ENCODE data around the gene BATF2.

Gene BATF2

DNA sequence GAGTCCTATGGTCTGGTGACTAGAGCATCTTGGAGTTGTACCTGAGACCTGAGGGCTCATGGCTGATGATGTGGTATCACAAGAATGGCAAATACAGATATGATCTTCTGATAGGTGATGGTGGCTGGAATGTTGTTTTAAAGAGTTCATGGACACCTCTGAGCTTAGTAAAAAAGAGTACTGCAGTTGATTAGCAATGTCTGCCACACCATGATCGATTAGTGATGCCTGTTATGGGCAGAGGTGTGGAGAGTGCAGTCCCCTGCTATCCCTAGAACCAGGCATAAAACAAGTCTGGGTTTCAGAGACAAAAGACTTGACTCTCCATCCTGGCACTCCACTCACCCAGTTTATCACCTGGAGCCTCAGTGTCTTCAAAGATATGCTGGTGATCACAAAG, 1.4 kb upstream of the BATF2 start:
- Histone ChIP-seq H3K27ac (ENCODE audit: low read length) (no peak overlapping the region), H3K36me3 (replicated peaks; ENCODE audit: insufficient read depth, low read length) (no peaks in the 10 kb centered on the region), H2AFZ (ENCODE audit: low read length) (no peak overlapping the region), H3K4me1 (ENCODE audit: low read length) (peaks cover 8% of the 10 kb centered on the region), H3K27me3 (replicated peaks; ENCODE audit: insufficient read depth, low read length) (no peaks in the 10 kb centered on the region), H4K20me1 (ENCODE audit: insufficient read depth, low read length) (no peaks in the 10 kb centered on the region), H3F3A (ENCODE audit: insufficient read depth, low read length) (no peaks in the 10 kb centered on the region), H3K9me2 (replicated peaks; ENCODE audit: insufficient read depth, low read length) (no peaks in the 10 kb centered on the region), H3K9ac (ENCODE audit: low read length) (no peak overlapping the region), H3K4me2 (ENCODE audit: low read depth, low read length) (no peak overlapping the region), H3K79me2 (ENCODE audit: low read length) (no peaks in the 10 kb centered on the region), H3K4me3 (ENCODE audit: low read length) (no peak overlapping the region), H3K9me3 (replicated peaks; ENCODE audit: insufficient read depth, low read length) (no peaks in the 10 kb centered on the region)
- TF ChIP-seq EZH2phosphoT487 (IDR thresholded peaks at IDR 0.05; ENCODE audit: low read length) (no peak), EZH2 (optimal IDR thresholded peaks at IDR 0.05; ENCODE audit: low read depth, low read length) (no peak), CTCF (IDR thresholded peaks at IDR 0.05; ENCODE audit: low read length) (no peak)
- no peak for DNase-seq

- H3K36me3 ChIP-seq (replicated peaks; ENCODE audit: insufficient read depth, low read length): no peaks in the 10 kb centered on the region
- H3K79me2 ChIP-seq (ENCODE audit: low read length): no peaks in the 10 kb centered on the region
- H3K27me3 ChIP-seq (replicated peaks; ENCODE audit: insufficient read depth, low read length): no peaks in the 10 kb centered on the region
- no peak overlapping the region for H3K27ac ChIP-seq (ENCODE audit: low read length)
- H2AFZ ChIP-seq (ENCODE audit: low read length): peak overlapping the region; percentile 42
- DNase-seq: no peak
- no peak overlapping the region for H3K4me3 ChIP-seq (ENCODE audit: low read length)
- H3K4me2 ChIP-seq (ENCODE audit: low read depth, low read length): peak overlapping the region; percentile 57; the same call in 1 of the 2 replicates
- no peak overlapping the region for H3K9ac ChIP-seq (ENCODE audit: low read length)
- H4K20me1 ChIP-seq (ENCODE audit: insufficient read depth, low read length): no peaks in the 10 kb centered on the region
- TF ChIP-seq EZH2phosphoT487 (IDR thresholded peaks at IDR 0.05; ENCODE audit: low read length) (no peak), EZH2 (optimal IDR thresholded peaks at IDR 0.05; ENCODE audit: low read depth, low read length) (no peak), CTCF (IDR thresholded peaks at IDR 0.05; ENCODE audit: low read length) (no peak)
- no peaks in the 10 kb centered on the region for H3F3A ChIP-seq (ENCODE audit: insufficient read depth, low read length)
- H3K9me3 ChIP-seq (replicated peaks; ENCODE audit: insufficient read depth, low read length): no peaks in the 10 kb centered on the region
- peaks cover 8% of the 10 kb centered on the region for H3K4me1 ChIP-seq (ENCODE audit: low read length)
- H3K9me2 ChIP-seq (replicated peaks; ENCODE audit: insufficient read depth, low read length): no peaks in the 10 kb centered on the region
Measured at GRCh38 chr11:64996327-64996709, 453 bp downstream of the BATF2 start.

DNA sequence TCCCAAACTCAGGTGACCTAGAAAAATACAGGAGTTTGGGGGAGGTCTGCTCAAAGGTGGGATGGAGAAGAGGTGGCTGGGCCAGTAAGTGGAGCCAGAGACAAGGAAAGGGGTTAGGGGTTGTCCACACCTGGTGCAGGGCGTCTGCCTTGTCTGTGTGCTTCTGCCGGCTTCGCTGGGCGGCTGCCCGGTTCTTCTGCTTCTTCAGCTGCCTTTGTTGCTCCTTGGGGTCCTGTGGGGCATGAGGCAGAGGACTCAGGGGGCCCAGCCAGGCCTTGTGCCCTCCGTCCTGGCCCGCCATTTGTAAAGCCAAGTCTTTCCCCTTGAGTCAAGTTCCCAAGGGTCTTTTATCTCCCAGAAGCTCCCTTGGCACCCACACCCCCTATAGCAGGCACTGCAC, 2.5 kb downstream of the BATF2 start:
- Histone ChIP-seq H3K36me3 (replicated peaks; ENCODE audit: insufficient read depth, low read length) (no peaks in the 10 kb centered on the region), H3K79me2 (ENCODE audit: low read length) (no peaks in the 10 kb centered on the region), H3K9ac (ENCODE audit: low read length) (no peak overlapping the region), H3F3A (ENCODE audit: insufficient read depth, low read length) (no peaks in the 10 kb centered on the region), H3K27ac (ENCODE audit: low read length) (no peak overlapping the region), H3K4me1 (ENCODE audit: low read length) (peaks cover 8% of the 10 kb centered on the region), H3K27me3 (replicated peaks; ENCODE audit: insufficient read depth, low read length) (no peaks in the 10 kb centered on the region), H2AFZ (ENCODE audit: low read length) (no peak overlapping the region), H4K20me1 (ENCODE audit: insufficient read depth, low read length) (no peaks in the 10 kb centered on the region), H3K4me2 (ENCODE audit: low read depth, low read length) (no peak overlapping the region), H3K9me3 (replicated peaks; ENCODE audit: insufficient read depth, low read length) (no peaks in the 10 kb centered on the region), H3K4me3 (ENCODE audit: low read length) (no peak overlapping the region), H3K9me2 (replicated peaks; ENCODE audit: insufficient read depth, low read length) (no peaks in the 10 kb centered on the region)
- no peak for TF ChIP-seq EZH2 (optimal IDR thresholded peaks at IDR 0.05; ENCODE audit: low read depth, low read length)
- DNase-seq: no peak

GRCh38 chr11:64990222-64990923, 6.4 kb downstream of the BATF2 start:
- Histone ChIP-seq H3K9ac (ENCODE audit: low read length) (no peak overlapping the region), H3K4me2 (ENCODE audit: low read depth, low read length) (no peak overlapping the region), H3K4me1 (ENCODE audit: low read length) (no peaks in the 10 kb centered on the region), H3K27me3 (replicated peaks; ENCODE audit: insufficient read depth, low read length) (peaks cover 3% of the 10 kb centered on the region; the same call in 1 of the 2 replicates), H3F3A (ENCODE audit: insufficient read depth, low read length) (no peaks in the 10 kb centered on the region), H3K9me3 (replicated peaks; ENCODE audit: insufficient read depth, low read length) (no peaks in the 10 kb centered on the region), H3K27ac (ENCODE audit: low read length) (no peak overlapping the region), H3K36me3 (replicated peaks; ENCODE audit: insufficient read depth, low read length) (no peaks in the 10 kb centered on the region), H3K79me2 (ENCODE audit: low read length) (no peaks in the 10 kb centered on the region), H4K20me1 (ENCODE audit: insufficient read depth, low read length) (no peaks in the 10 kb centered on the region), H3K9me2 (replicated peaks; ENCODE audit: insufficient read depth, low read length) (no peaks in the 10 kb centered on the region), H3K4me3 (ENCODE audit: low read length) (no peak overlapping the region), H2AFZ (ENCODE audit: low read length) (no peak overlapping the region)
- TF ChIP-seq CTCF (IDR thresholded peaks at IDR 0.05; ENCODE audit: low read length) (no peak), EZH2 (optimal IDR thresholded peaks at IDR 0.05; ENCODE audit: low read depth, low read length) (no peak), EZH2phosphoT487 (IDR thresholded peaks at IDR 0.05; ENCODE audit: low read length) (no peak)
- no peak for DNase-seq

All from MM.1S (cell line).